Upper lobe of left lung (tissue), 4 donors: ENCODE data around the gene KRABD2.
"Not testable (repeated sequence)": the region's sequence is repeated elsewhere in the genome, so short reads cannot be mapped to it uniquely, and the experiment has no call there.

Source experiments
- CTCF ChIP-seq, 6 experiments: fragments of 450-650 bp in 4 of 6; fragments of 200-600 bp in 2 of 6; sonication (generic) in 2 of 6; IDR thresholded peaks; one replicate each; pipeline ENCODE4 v1.5.1; 2016 to 2019; ENCODE audit warnings: antibody characterized with exemption in 6 of 6
- EP300 ChIP-seq, 4 donors: sonication (generic); formaldehyde crosslinking; IDR thresholded peaks; one replicate each; pipeline ENCODE4 v1.5.1; 2017; ENCODE audit warnings: antibody characterized with exemption in 4 of 4, control low read depth in 2 of 4
- POLR2A ChIP-seq, 4 donors: fragments of 450-650 bp; IDR thresholded peaks; one replicate each; pipeline ENCODE4 v1.5.1; 2016 to 2017; ENCODE audit warnings: antibody characterized with exemption in 4 of 4, mild to moderate bottlenecking in 2 of 4
- POLR2AphosphoS5 ChIP-seq, 2 donors: sonication (generic); formaldehyde crosslinking; IDR thresholded peaks; one replicate each; pipeline ENCODE4 v1.5.1; 2017; ENCODE audit warnings: antibody characterized with exemption in 2 of 2

- TF ChIP-seq CTCF, EP300, POLR2A, POLR2AphosphoS5 (IDR thresholded peaks at IDR 0.05): not testable (repeated sequence)
These were observed 1.6 kb upstream of the KRABD2 start for GRCh38 chr17:8378117-8378516.
